ENCODE data around the gene ADIPOR2. TPM values are rescaled to one million over a fixed set of nuclear protein-coding genes. Genes with fewer than 3 reads are reported as not detected.
A peak's percentile ranks its signal among the peaks of the same experiment; 100 is the strongest.

ADIPOR2 gene
- total and polyA plus RNA-seq, 8 donors, result 2.9 to 185 (median 26.9) TPM

GRCh38 chr12:1800401-1801302 is 109.8 kb downstream of the ADIPOR2 start:
- WGBS, 5 donors, result 64 to 85% (median 68%) methylated on average over 11 to 14 of the region's 14 CpGs

GRCh38 chr12:1801303-1801975 is 110.6 kb downstream of the ADIPOR2 start:
- Histone ChIP-seq H3K4me1 (peaks cover 4 to 20% (median 15%) of the 10 kb centered on the region in 4 donors), H3K4me3 (no peak overlapping the region), H3K27me3 (no peaks in the 10 kb centered on the region), H3K9me3 (no peaks in the 10 kb centered on the region), H3K36me3 (no peaks in the 10 kb centered on the region), H3K27ac (no peak overlapping the region)
- DNase-seq, result no peak
- 65 to 77% (median 71%) methylated on average over 16 of the region's 16 CpGs for WGBS, 5 donors
- intact Hi-C loops (cut with DNase I; ENCODE audit: low total_unique reads), result no loop called here
- TF ChIP-seq CTCF (IDR thresholded peaks at IDR 0.05), result no peak
- no peak for TF ChIP-seq POLR2A (IDR thresholded peaks at IDR 0.05)
- no peak for TF ChIP-seq POLR2AphosphoS5 (IDR thresholded peaks at IDR 0.05)
- TF ChIP-seq EP300 (IDR thresholded peaks at IDR 0.05), result no peak

More at GRCh38 chr12:1800401-1801302, 109.8 kb downstream of the ADIPOR2 start:
- TF ChIP-seq CTCF (IDR thresholded peaks at IDR 0.05) (peak in 3 of 7 experiments; percentile 39 to 51 (median 48)), POLR2A (IDR thresholded peaks at IDR 0.05) (no peak), EP300 (IDR thresholded peaks at IDR 0.05) (no peak)
- Histone ChIP-seq H3K27ac (no peak overlapping the region), H3K36me3 (no peaks in the 10 kb centered on the region), H3K9me3 (no peaks in the 10 kb centered on the region), H3K4me1 (peaks cover 10 to 21% (median 20%) of the 10 kb centered on the region in 4 donors), H3K4me3 (no peak overlapping the region), H3K27me3 (no peaks in the 10 kb centered on the region)
- intact Hi-C loops (cut with DNase I; ENCODE audit: low total_unique reads), result no loop called here
- peak in 1 of 2 donors; percentile 52 for DNase-seq

- 74 to 88% (median 86%) methylated on average over 4 to 7 of the region's 7 CpGs for WGBS, 5 donors
- Histone ChIP-seq H3K9me3 (no peaks in the 10 kb centered on the region), H3K27ac (no peak overlapping the region), H3K36me3 (no peaks in the 10 kb centered on the region), H3K4me3 (no peak overlapping the region), H3K4me1 (peaks cover 0 to 5% (median 3%) of the 10 kb centered on the region in 4 donors), H3K27me3 (no peaks in the 10 kb centered on the region)
- intact Hi-C loops (cut with DNase I; ENCODE audit: low total_unique reads), result no loop called here
- no peak for DNase-seq
- no peak for TF ChIP-seq EP300 (IDR thresholded peaks at IDR 0.05)
Measured at GRCh38 chr12:1803736-1804135, 112.9 kb downstream of the ADIPOR2 start.

- H3K4me3 ChIP-seq, result no peak overlapping the region
- peaks cover 0 to 5% (median 3%) of the 10 kb centered on the region in 4 donors for H3K4me1 ChIP-seq
- 57 to 65% (median 64%) methylated on average over 23 to 25 of the region's 25 CpGs for WGBS, 5 donors
- intact Hi-C loops (cut with DNase I; ENCODE audit: low total_unique reads), result no loop called here
- TF ChIP-seq POLR2AphosphoS5 (IDR thresholded peaks at IDR 0.05) (peak in 2 of 3 donors; percentile 13 to 79), EP300 (IDR thresholded peaks at IDR 0.05) (no peak)
- no peaks in the 10 kb centered on the region for H3K36me3 ChIP-seq
- H3K27ac ChIP-seq, result peak overlapping the region in 2 of 5 donors; percentile 36 to 53
- no peaks in the 10 kb centered on the region for H3K9me3 ChIP-seq
- DNase-seq, result peak; percentile 85 to 96
- H3K27me3 ChIP-seq, result no peaks in the 10 kb centered on the region
Measured at GRCh38 chr12:1804545-1805332, 113.9 kb downstream of the ADIPOR2 start.

Measured in stomach (tissue), 9 donors.